Stimulated activated CD4-positive, alpha-beta T cell treated with anti-CD3 and anti-CD28 coated beads, Interleukin-4, amount 100 ng/mL, for 24 hours (primary cell): ENCODE data around the gene CLEC18C.
"Not testable (repeated sequence)": the region's sequence is repeated elsewhere in the genome, so short reads cannot be mapped to it uniquely, and the experiment has no call there.

ENCODE experiments used
- DNase-seq: peaks from one replicate; pipeline ENCODE4 v3.0.0-alpha.2; 2020

The CLEC18C gene

DNA sequence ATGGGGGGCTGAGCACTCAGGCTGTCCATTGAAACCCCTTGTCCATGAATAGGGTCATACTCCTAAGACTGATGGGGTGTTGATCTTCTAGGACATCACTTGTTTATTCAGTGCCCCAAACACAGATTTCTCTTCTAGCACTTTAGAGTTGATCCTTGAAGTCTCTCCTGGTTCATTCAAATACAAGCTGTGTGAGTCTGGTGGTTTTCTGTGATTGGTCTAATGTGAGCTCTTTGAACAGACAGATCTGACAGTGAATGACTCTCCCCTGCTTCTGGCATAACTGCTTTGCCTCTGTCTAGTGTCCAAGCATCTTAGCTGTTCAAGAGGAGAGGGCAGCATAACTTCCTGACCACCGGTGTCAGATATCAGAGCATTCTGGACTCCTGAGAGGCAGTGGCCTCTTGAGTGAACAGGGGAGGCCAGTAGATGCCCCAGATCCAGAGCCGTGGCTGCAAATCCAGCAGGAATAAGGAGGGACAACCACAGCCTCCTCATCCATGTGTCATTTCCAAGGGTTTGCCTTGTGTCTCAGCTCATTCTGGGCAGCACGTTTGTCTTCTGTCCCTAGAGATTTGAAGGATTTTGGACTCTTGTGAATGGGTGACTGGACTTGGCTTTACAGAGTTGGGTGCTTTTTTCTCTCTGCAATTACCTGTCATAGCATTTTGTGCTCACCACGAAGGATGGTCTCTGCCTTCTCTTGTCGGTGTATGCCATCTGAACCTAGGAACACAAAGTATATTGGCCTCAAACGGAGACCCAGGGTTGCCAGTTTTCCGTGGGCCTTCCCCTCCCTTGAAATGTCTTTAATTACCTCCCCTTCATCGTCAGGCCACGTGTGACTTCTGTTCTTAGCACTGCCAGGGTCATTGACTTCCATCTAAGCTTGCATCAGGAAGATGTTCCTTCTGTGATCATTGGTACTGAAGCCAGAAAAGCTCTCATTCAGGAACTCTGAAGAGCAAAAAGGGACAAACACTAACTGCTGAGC, 13.9 kb upstream of the CLEC18C start:
- no peak for DNase-seq

DNA sequence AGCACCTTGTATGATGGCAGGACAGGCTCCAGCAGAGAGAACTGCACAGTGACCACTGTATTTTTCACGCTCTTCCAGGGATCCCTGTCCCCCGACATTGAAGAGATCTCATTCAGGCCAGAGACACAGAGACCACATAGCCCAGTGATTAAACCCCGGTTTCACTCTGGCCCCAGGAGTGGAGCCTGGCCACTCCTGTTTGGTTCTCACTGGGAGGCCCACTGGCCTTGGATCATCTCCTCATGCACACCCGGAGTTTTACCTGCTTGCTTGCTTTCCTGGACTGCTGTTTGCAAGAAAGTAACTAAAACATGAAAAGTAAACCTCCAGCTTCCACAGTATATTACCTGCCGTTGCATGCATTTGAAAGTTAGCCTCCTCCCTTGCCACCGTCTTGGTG, 13.2 kb upstream of the CLEC18C start:
- no peak for DNase-seq

DNA sequence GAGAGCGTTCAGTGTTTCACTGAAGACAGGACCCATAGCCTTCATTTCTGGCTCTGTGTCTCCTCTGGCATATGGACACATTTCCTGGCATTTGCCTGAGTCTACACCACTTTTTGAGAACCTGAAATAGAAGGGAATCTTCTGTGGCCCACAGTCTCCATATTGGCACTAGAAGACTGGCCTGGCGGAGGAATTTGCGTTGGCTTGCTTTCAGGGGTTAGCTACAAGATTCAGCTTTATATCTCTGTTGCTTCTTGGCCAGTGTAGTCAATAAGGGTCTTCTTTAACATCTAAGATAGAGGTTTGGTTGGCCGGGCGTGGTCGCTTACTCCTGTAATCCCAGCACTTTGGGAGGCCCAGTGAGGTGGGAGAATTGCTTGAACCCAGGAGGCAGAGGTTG, 12.8 kb upstream of the CLEC18C start:
- no peak for DNase-seq

DNA sequence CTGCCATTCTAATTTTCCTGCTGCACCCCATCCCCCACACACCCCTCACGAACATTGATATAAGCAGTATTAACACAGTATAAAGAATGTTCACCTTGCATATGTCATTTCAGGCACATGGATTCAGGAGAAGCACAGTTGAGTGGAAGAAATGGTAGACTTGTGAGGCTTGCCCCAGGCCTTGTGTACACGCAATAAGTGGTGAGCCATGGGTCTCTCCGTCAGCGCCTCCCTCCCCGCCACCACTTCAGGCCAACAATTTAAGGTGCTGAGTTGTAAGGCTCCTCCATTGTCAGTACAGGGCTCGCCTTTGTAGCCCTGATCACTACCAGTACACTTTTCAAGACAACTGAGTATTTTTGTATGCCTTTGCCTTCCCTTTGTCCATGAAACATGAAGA, 12.2 kb upstream of the CLEC18C start:
- DNase-seq, result no peak

DNA sequence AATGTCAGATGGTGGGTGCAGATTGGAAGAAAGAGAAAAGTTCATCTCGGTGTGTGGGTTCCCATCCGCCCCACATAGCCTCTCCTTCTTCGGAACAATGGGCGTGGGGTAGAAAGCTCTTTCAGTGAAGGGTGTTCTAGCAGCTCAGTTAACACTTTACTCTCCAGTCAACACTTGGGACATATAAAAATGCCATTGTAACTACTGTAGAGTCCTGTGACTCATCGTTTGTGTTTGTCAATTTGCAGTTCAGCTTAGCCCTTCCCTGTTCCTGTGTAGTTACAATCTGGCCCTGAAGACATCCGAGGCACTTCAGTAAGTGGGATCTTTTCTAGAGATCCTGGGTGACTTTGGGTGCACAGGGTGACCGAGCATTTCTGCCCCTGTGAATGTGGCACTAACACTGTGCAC, 11.5 kb upstream of the CLEC18C start:
- DNase-seq, result no peak

DNA sequence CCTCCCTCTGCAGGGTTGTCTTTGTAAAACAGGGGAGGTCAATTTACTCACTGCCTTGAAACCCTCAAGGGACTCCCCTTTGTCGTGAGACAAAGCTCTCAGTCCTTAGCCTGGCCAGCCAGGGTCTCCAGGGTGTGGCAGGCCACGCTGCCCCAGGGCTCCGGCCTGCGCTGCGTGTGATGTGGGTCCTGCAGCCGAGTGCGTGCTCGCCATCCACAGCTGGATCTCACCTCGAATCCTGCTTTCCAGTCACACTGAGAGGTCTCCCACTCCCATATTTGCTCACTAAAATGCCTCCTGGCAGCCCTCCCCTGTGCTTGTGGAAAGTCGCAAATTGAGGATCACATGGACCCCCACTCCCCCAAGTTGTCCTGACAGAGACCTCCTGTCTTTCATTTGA, 10.0 kb upstream of the CLEC18C start:
- no peak for DNase-seq

DNA sequence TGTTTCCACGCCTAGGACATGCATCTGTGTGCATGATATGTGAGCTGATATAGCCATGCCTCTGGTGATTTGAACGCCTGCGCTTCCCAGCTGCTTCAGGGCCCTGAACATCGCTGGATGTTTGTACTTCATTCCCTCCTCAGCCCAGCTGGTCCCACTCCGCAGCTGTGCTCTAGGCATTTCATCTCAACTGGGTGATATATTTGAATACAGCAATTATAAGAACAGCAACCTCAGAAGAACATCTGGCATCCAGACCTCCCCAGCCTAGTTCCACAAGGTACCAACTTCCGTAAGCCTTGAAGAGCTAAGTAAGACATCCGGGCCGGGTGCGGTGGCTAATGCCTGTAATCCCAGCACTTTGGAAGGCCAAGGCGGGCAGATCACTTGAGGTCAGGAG, 6.9 kb upstream of the CLEC18C start:
- DNase-seq, result not testable (repeated sequence)

DNA sequence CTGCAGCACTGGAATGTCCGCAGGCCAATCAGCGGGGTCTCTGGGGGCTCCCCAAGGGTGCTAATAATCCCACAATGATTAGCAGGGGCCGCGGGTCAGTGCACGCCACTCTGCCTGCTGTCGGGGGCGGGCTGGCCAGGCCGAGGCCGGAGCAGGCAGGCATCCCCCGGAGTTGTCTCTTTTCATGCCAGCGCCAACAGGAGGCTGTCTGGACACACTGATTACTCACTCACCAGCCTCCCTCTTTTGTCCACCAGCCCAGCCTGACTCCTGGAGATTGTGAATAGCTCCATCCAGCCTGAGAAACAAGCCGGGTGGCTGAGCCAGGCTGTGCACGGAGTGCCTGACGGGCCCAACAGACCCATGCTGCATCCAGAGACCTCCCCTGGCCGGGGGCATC, 329 bp downstream of the CLEC18C start:
- not testable (repeated sequence) for DNase-seq

DNA sequence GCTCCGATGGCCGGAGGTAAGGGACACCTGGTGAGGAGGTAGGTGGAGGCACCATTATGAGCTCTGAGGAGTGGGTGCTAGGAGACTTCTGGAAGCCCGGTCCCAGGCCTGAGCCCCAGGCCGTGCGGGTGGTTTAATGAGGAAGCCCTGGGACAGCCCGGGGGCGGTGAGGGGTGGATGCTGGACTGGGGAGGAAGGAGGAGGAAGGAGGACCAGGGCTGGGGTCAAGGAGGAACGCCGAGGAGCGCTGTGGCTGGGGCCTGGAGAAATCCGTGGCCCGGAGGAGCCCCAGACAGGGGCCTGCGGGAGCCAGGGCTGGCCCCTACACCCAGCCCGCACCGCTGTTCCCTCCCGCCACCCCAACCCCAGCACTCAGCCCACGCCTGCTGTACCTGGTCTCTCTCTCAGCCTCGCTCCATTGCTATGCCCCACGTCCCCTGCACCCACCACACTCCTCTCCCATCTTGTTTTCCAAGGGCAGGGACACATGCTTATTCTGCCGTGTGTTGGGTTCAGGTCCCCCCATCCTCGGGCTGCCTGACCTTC, 873 bp downstream of the CLEC18C start:
- not testable (repeated sequence) for DNase-seq

DNA sequence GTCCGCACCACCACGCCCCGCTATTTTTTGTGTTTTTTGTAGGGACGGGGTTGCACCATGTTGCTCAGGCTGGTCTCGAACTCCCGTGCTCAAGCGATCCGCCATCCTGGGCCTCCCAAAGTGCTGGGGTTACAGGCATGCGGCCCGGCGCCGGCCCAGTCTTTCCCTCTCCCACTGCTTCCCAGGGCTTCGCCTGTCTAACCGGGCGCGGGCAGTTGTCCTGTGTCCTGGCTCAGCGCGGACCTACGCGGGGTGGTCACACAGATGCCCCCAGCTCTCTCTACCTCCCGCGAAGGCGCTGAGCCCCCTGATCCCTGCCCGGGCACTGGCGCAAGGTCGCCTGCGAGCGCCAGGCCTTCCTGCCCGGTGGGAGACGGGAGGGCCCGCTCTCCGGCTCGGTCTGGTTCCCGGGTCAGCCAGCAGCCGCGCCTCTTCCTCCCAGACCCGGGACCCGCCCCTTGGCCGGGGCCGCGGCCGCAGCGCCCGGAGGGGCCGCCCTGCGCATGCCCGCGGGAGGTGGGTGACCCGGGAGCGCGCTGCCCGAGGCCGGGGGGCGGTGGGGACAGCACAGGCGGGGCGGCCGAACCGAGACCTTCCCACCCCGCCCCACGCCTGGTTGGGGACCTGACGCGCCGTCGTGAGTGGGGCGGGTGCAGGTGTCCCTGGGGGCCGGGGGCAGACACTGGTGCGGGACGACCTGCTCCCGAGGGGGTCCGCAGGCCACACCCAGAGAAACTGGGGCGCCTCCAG, 14.4 kb downstream of the CLEC18C start:
- DNase-seq, result not testable (repeated sequence)

DNA sequence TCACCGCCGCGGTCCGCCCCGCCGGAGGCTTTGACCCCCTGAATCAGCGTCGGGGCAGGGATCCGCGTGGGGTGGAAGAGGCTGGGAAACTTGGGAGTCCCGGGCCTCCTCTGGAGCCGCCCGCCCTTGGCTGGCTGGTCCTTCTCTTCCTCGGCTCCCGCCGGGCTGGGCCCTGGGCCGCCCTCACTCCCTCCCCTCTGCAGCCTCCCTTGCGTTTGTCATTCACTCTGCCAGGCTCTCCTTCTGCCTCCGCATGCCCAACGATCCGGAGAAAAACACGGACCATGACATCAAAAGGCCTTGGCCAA, 15.0 kb downstream of the CLEC18C start:
- DNase-seq, result not testable (repeated sequence)

DNA sequence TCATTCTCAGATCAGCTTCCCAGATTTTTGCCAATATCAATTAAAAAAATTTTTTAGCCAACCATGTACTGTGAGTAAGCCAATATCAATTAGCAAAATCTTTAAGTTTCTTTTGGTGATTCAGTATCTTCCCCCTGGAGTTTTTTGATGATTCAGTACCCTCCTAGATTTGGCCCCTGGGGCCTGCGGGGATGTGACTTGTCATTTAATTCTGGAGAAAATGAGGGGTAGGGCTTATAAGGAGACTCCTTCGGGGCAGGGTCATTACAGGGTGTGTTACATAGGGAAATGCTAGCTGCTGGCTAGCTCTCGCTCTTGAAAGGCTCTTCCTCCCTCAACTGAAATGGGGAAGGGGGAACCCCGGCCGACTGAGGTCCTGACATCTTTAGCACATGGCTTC, 17.0 kb downstream of the CLEC18C start:
- not testable (repeated sequence) for DNase-seq

DNA sequence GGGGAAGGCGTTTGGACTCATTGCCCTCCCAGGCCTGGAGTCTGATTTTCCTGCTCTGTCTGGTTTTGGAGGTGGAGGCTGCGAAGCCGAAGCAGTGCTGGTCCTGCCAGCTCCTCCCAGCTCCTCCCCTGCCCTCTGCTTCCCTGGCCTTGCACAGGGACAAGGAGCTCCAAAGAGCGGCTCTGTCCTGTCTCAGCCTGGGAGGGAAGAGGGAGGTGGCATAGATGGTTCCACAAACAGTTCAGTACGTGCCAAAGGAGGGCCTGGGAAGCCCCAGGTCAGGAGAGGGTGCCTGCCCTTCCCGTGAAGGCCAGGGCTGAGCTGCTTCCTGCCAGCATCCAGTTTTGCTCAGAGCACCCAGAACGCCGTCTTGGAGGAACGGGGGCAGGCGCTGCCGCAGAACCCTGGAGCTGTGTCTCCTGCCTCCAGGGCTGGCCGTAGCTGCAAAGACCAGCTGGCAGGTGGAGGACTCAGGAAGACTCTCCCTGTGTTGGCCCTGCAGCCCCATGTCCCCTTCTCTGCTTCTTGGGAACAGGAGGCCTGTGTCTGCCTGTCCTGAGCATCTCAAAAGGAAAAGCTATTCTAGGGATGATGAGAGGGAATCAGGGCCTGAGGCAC, 23.2 kb downstream of the CLEC18C start:
- DNase-seq, result not testable (repeated sequence)

DNA sequence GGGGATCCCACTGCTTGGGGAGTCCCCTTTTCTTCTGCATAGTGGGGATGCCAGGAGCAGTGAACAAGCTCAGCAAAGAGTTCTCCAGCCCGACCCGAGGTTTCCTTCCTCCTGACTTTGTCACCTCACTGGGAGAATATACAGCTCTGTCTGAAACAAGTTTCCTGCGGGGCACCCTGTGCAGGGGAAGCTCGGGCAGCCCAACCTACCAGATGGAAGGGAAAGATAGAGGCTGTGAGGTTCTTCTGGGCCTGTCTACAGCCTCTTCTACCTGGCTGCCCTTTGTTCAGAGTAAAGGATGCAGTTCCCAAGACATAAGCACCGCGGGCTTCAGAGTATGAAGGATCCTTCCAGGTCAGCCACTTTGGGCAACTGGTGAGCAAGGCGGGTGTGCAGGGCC, 24.0 kb downstream of the CLEC18C start:
- not testable (repeated sequence) for DNase-seq

DNA sequence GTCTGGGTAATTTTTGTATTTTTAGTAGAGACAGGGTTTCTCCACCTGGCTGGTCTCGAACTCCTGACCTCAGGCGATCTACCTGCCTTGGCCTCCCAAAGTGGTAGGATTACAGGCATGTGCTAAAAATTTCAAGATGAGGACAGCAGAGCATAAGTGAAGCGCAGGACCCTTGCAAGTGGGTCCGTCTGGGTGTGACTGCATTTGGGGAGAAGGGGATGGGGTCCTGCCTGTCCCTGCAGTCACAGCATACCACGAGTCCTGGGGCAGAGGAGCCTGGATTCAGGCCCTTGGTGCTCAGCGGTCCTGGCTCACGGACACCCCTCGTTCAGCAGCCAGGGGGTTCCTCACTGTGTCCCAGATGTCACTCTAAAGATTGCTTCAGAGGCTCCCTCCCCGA, 24.6 kb downstream of the CLEC18C start:
- DNase-seq, result not testable (repeated sequence)

DNA sequence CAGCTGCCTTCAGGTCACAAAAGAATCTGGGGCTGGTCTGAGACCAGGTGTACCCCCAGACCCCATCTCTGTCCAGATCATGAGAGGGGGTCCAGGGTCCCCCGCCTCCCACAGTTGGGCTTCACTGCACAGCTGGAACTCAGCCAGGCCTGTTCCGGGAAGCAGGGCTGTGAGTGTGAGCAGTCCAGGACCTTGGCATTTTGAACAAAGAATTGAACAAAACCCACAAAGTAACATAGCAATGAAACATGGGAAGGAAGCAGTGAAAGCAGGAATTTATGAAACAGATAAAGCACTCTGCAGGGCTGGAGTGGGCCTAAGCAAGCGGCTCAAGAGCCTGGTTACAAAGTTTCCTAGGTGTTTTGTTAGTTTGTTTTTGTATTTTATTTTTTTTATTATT, 25.1 kb downstream of the CLEC18C start:
- not testable (repeated sequence) for DNase-seq

DNA sequence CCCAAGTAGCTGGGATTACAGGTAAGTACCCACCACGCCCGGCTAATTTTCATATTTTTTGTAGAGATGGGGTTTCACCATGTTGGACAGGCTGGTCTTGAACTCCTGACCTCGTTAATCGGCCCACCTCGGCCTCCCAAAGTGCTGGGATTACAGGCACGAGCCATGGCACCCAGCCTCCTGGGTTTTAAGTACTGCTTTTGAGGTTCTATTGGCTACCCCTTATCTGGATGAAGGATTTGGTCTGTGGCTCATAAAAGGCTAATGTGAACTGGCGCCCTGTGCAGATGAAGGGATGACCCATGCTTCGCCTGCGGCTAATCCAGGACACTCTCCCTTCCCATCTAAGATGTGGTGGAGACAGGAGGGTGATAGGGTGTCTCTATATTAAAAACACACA, 25.6 kb downstream of the CLEC18C start:
- not testable (repeated sequence) for DNase-seq

DNA sequence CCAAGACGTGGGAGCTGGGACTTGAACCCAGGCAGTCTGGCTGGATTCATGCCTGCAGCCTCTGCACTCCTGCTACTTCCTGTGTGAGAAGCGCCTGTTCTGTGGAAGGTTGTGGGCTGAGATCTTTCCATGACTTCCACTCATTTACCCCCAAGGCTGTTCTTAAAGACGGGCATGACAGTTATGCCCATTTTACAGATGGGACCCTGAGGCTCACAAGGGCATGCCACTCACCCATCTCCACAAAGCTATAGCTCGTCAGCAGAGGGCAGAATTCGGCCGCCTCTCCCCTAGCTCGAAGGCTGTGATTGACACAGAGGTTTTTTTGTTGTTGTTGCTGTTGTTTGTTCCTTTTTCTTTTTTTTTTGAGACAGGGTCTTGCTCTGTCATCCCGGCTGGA, 26.5 kb downstream of the CLEC18C start:
- DNase-seq, result not testable (repeated sequence)

DNA sequence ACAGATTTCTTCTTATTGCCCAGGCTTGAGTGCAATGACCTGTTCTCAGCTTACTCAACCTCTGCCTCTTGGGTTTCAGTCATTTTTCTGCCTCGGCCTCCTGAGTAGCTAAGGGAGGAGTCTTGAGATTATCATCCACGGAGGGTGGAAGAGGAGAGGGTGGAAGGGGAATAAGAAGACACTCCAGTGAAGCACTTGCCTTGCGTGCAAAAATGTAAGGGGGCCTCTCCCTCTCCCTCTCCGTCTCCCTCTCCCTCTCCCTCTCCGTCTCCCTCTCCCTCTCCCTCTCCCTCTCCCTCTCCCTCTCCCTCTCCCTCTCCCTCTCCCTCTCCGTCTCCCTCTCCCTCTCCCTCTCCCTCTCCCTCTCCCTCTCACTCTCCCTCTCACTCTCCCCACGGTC, 29.9 kb downstream of the CLEC18C start:
- not testable (repeated sequence) for DNase-seq

DNA sequence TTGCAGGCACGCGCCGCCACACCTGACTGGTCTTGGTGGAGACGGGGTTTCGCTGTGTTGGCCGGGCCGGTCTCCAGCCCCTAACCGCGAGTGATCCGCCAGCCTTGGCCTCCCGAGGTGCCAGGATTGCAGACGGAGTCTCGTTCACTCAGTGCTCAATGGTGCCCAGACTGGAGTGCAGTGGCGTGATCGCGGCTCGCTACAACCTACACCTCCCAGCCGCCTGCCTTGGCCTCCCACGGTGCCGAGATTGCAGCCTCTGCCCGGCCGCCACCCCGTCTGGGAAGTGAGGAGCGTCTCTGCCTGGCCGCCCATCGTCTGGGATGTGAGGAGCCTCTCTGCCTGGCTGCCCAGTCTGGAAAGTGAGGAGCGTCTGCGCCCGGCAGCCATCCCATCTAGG, 30.4 kb downstream of the CLEC18C start:
- DNase-seq, result not testable (repeated sequence)

DNA sequence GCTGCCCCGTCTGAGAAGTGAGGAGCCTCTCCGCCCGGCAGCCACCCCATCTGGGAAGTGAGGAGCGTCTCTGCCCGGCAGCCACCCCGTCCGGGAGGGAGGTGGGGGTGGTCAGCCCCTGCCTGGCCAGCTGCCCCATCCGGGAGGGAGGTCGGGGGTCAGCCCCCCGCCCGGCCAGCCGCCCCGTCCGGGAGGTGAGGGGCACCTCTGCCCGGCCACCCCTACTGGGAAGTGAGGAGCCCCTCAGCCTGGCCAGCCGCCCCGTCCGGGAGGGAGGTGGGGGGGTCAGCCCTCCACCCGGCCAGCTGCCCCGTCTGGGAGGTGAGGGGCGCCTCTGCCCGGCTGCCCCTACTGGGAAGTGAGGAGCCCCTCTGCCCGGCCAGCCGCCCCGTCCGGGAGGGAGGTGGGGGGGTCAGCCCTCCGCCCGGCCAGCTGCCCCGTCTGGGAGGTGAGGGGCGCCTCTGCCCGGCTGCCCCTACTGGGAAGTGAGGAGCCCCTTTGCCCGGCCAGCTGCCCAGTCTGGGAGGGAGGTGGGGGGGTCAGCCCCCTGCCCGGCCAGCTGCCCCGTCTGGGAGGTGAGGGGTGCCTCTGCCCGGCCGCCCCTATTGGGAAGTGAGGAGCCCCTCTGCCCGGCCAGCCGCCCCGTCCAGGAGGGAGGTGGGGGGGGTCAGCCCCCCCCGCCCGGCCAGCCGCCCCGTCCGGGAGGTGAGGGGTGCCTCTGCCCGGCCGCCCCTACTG, 31.2 kb downstream of the CLEC18C start:
- not testable (repeated sequence) for DNase-seq

DNA sequence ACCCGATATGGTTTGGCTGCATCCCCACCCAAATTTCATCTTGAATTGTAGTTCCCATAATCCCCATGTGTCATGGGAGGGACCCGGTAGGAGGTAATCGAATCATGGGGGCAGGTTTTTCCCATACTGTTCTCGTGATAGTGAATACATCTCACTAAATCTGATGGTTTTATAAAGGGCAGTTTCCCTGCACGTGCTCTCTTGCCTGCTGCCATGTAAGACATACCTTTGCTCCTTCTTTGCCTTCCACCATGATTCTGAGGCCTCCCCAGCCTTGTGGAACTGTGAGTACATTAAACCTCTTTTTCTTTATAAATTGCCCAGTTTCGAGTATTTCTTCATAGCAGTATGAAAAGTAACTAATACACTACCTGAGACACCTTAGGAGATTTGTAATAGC, 32.8 kb downstream of the CLEC18C start:
- not testable (repeated sequence) for DNase-seq

DNA sequence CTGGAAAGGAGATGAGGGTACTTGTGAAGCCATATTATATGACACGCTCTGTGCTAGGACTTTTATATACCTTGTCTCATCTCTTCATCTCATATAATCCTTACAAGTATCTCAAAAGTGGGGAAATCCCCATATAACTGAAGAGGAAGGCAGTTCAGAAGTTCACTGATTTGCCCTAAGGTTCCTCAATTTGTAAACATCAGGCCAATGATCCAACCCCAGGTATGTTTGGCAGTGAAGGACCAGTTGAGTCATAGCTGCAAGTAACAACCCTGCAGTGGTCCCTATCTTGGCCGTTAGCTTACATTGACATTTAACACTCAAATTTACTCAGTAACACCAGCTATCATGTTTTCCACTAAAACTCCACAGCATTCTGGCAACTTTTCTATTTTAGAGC, 45.0 kb downstream of the CLEC18C start:
- DNase-seq, result not testable (repeated sequence)
